K562 (cell line): ENCODE results near the gene NXT1. TPM values are rescaled to one million over a fixed set of nuclear protein-coding genes. Genes with fewer than 3 reads are reported as not detected.

Source experiments
- FOXK1 ChIP-seq: sonication (generic); formaldehyde crosslinking; IDR thresholded peaks from 2 replicates; pipeline ENCODE4 v1.8.0; 2022; ENCODE audit warnings: missing genetic modification reagents, mild to moderate bottlenecking, borderline replicate concordance
- FOXM1 ChIP-seq, 2 experiments: fragments of 450-650 bp in 1 of 2; sonication (generic) in 1 of 2; formaldehyde crosslinking in 1 of 2; IDR thresholded peaks; 2 replicates each; pipeline versions ENCODE4 v1.6.1 to v1.9.0; 2017 to 2022; ENCODE audit warnings: low read depth in 2 of 2, mild to moderate bottlenecking in 2 of 2, missing genetic modification reagents in 1 of 2, moderate library complexity in 1 of 2
- NEUROD1 ChIP-seq: fragments of 150-350 bp; IDR thresholded peaks from 2 replicates; pipeline ENCODE4 v1.6.1; 2014; ENCODE audit warnings: borderline replicate concordance, low read length, low read depth; ENCODE audit not compliant: partially characterized antibody
- TOE1 ChIP-seq, 2 experiments: fragments of 450-650 bp in 1 of 2; sonication (generic) in 1 of 2; formaldehyde crosslinking in 1 of 2; IDR thresholded peaks; 2 replicates each; pipeline versions ENCODE4 v1.7.1 to v1.8.0; 2016 to 2022; ENCODE audit warnings: borderline replicate concordance in 2 of 2, mild to moderate bottlenecking in 2 of 2, antibody characterized with exemption in 1 of 2, inconsistent platforms in 1 of 2, low read depth in 1 of 2, missing genetic modification reagents in 1 of 2, moderate library complexity in 1 of 2
- ZBTB8A ChIP-seq: fragments of 450-650 bp; IDR thresholded peaks from 2 replicates; pipeline ENCODE4 v1.6.1; 2018; ENCODE audit warnings: mild to moderate bottlenecking, moderate library complexity; ENCODE audit not compliant: partially characterized antibody
- ZNF551 ChIP-seq: fragments of 250-450 bp; sonication (Bioruptor Pico); IDR thresholded peaks from 2 replicates; pipeline ENCODE4 v1.5.0; 2021; ENCODE audit warnings: mild to moderate bottlenecking, moderate library complexity
- polyA plus RNA-seq, 8 experiments: library from polyadenylated mRNA; depleted of rRNA in 4 of 8; stranded (reverse) in 5 of 8; unstranded in 3 of 8; fragments of >200 nt; fragmentation: Nextera tagmentation in 2 of 8; fragmentation: Illumina TruSeq in 1 of 8; extraction: Ambion mirVana in 2 of 8; extraction: Trizol in 1 of 8; gene quantifications; 2 replicates each; pipeline versions ENCODE4 v1.2.1 to v1.2.3, GENCODE V29; 2011 to 2014; ENCODE audit warnings: inconsistent platforms in 1 of 8, missing spikeins in 1 of 8
- total RNA-seq, 7 experiments: library from RNA; depleted of rRNA in 6 of 7; stranded (reverse); fragments of >200 nt in 6 of 7; fragmentation: Illumina TruSeq in 2 of 7; extraction: Trizol in 2 of 7; gene quantifications; 2 replicates each; pipeline versions ENCODE4 v1.2.1 to v1.2.3, GENCODE V29; 2011 to 2021; ENCODE audit warnings: low replicate concordance in 1 of 7
- TF ChIP-seq, protein P1 (sequence below): fragments of 250-450 bp; sonication (Bioruptor Pico); IDR thresholded peaks from 2 replicates; pipeline ENCODE4 v1.8.0; 2022; ENCODE audit warnings: inconsistent platforms
- TF ChIP-seq, protein P2 (sequence below): fragments of 250-450 bp; sonication (Bioruptor Pico); IDR thresholded peaks from 2 replicates; pipeline ENCODE4 v1.9.0; 2021; ENCODE audit warnings: mild to moderate bottlenecking, inconsistent platforms
- TF ChIP-seq, protein P3 (sequence below): fragments of 450-650 bp; IDR thresholded peaks from 2 replicates; pipeline ENCODE4 v1.6.1; 2017; ENCODE audit warnings: mild to moderate bottlenecking, moderate library complexity
- TF ChIP-seq, protein P4 (sequence below): fragments of 450-650 bp; IDR thresholded peaks from 2 replicates; pipeline ENCODE4 v1.6.1; 2018; ENCODE audit not compliant: partially characterized antibody
- TF ChIP-seq, protein P5 (sequence below): fragments of 250-450 bp; sonication (Bioruptor Pico); IDR thresholded peaks from 2 replicates; pipeline ENCODE4 v1.5.0; 2021; ENCODE audit warnings: mild to moderate bottlenecking, moderate library complexity

The NXT1 gene
- total and polyA plus RNA-seq, 9 of the 15 experiments (the other 6 are each of a cell fraction or from before 2014, with no cell fraction given) = 7.7 to 50.9 (median 35.6) TPM

DNA sequence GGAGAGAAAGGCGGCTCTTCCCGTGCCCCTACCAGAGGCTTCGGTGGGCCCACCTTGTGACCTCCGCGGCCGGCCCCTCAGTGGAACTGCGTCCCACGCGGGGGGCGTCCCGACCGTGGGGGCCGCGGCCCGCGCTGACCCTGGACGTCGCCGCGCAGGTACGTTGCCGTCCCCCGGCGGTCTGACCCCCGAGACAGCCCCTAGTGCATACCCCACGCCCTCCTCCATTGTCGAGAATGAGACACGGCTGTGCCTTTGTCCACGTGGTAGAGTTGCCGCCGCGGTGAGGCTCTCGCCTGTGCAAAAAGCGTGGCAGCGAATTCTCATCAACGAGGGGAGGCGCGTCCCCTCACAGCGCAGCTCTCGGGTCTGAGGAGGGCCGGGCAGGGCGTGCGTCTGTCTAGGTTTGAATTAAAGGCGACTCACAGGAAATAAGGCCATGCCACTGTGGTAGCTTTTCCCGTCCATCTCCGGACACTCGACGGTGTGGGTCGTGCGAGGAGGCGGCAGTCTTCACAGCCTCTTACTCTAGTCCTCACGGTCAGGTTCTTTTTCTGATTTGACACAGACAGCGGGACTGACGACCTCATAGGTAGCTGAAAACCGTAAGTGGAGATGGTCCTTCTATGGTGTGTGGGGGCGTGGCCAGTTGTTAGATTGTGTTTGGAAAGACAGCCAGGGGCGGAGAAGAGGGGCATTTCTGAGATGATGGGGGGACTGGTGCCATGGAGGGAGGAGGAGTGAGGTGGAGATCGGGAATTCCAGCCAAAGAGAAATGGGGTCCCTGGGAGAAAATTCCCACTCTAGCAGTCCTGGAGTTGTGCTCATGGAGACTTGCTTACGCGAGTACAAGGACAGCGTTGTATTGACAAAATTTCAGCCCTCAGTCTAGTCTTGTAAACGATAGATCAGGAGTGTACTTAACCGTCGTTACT is 580 bp downstream of the NXT1 start (continued):
- TF ChIP-seq, protein P1, sequence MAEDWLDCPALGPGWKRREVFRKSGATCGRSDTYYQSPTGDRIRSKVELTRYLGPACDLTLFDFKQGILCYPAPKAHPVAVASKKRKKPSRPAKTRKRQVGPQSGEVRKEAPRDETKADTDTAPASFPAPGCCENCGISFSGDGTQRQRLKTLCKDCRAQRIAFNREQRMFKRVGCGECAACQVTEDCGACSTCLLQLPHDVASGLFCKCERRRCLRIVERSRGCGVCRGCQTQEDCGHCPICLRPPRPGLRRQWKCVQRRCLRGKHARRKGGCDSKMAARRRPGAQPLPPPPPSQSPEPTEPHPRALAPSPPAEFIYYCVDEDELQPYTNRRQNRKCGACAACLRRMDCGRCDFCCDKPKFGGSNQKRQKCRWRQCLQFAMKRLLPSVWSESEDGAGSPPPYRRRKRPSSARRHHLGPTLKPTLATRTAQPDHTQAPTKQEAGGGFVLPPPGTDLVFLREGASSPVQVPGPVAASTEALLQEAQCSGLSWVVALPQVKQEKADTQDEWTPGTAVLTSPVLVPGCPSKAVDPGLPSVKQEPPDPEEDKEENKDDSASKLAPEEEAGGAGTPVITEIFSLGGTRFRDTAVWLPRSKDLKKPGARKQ (CRISPR knock-in tag) = no peak
- TF ChIP-seq, protein P2, sequence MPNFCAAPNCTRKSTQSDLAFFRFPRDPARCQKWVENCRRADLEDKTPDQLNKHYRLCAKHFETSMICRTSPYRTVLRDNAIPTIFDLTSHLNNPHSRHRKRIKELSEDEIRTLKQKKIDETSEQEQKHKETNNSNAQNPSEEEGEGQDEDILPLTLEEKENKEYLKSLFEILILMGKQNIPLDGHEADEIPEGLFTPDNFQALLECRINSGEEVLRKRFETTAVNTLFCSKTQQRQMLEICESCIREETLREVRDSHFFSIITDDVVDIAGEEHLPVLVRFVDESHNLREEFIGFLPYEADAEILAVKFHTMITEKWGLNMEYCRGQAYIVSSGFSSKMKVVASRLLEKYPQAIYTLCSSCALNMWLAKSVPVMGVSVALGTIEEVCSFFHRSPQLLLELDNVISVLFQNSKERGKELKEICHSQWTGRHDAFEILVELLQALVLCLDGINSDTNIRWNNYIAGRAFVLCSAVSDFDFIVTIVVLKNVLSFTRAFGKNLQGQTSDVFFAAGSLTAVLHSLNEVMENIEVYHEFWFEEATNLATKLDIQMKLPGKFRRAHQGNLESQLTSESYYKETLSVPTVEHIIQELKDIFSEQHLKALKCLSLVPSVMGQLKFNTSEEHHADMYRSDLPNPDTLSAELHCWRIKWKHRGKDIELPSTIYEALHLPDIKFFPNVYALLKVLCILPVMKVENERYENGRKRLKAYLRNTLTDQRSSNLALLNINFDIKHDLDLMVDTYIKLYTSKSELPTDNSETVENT (CRISPR knock-in tag) = no peak
- TF ChIP-seq, protein P3, sequence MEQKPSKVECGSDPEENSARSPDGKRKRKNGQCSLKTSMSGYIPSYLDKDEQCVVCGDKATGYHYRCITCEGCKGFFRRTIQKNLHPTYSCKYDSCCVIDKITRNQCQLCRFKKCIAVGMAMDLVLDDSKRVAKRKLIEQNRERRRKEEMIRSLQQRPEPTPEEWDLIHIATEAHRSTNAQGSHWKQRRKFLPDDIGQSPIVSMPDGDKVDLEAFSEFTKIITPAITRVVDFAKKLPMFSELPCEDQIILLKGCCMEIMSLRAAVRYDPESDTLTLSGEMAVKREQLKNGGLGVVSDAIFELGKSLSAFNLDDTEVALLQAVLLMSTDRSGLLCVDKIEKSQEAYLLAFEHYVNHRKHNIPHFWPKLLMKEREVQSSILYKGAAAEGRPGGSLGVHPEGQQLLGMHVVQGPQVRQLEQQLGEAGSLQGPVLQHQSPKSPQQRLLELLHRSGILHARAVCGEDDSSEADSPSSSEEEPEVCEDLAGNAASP = no peak
- no peak for TF ChIP-seq ZNF551 (CRISPR knock-in tag)
- TF ChIP-seq TOE1 (IDR thresholded peaks at IDR 0.05; ENCODE audit: borderline replicate concordance) = no peak
- no peak for TF ChIP-seq TOE1 (CRISPR knock-in tag; IDR thresholded peaks at IDR 0.05; ENCODE audit: borderline replicate concordance, low read depth)
- TF ChIP-seq, protein P4, sequence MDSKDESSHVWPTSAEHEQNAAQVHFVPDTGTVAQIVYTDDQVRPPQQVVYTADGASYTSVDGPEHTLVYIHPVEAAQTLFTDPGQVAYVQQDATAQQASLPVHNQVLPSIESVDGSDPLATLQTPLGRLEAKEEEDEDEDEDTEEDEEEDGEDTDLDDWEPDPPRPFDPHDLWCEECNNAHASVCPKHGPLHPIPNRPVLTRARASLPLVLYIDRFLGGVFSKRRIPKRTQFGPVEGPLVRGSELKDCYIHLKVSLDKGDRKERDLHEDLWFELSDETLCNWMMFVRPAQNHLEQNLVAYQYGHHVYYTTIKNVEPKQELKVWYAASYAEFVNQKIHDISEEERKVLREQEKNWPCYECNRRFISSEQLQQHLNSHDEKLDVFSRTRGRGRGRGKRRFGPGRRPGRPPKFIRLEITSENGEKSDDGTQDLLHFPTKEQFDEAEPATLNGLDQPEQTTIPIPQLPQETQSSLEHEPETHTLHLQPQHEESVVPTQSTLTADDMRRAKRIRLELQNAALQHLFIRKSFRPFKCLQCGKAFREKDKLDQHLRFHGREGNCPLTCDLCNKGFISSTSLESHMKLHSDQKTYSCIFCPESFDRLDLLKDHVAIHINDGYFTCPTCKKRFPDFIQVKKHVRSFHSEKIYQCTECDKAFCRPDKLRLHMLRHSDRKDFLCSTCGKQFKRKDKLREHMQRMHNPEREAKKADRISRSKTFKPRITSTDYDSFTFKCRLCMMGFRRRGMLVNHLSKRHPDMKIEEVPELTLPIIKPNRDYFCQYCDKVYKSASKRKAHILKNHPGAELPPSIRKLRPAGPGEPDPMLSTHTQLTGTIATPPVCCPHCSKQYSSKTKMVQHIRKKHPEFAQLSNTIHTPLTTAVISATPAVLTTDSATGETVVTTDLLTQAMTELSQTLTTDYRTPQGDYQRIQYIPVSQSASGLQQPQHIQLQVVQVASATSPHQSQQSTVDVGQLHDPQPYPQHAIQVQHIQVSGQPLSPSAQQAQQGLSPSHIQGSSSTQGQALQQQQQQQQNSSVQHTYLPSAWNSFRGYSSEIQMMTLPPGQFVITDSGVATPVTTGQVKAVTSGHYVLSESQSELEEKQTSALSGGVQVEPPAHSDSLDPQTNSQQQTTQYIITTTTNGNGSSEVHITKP = no peak
- TF ChIP-seq, protein P5, sequence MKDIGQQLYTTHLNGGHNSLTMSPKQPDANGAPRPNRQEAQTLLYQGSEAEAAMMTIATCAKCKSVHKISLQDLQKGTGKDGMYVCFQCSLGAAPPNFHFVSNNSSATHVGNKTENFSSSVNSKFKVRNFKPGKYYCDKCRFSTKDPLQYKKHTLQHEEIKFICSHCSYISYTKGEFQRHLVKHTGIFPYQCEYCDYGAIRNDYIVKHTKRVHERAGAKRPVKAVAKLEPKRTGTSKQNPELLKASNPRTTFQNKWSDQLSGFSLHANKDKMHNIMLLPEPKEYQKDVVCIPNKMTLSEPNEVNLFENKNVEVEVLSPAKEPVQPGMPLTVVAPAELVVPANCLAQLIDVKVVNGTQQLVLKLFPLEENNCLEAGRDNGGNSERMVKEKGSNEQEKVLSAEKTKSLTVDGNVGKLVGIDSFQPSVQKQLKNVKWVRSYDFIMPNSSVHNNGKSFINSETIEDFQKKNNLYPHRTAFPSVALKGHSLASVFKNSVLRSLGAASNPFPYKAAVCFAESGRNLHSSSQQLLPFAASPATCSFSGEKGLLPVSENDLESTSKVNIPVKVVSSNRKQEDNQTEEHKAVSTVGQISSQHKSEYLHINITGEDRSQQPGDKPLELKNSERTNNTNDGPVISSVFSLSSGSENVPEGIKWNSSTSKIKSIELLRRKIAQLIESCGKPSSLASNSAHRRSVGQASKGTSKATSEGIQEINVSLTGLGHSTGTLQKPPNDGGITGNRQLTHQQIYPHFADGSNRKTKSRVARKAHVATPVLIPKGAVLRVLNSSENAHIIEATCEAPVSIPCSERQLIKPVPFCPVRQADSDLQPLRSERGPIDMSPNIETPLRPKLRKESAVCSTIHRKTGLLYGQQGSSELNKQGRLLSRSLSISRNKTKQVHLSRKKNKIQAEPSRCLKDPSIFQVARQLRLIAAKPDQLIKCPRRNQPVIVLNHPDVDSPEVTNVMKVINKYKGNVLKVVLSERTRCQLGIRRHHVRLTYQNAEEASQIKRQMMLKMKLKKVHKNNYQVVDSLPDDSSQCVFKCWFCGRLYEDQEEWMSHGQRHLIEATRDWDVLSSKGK (CRISPR knock-in tag) = no peak
- no peak for TF ChIP-seq ZBTB8A
- TF ChIP-seq FOXK1 (CRISPR knock-in tag) = no peak; the same call in 1 of the 2 replicates
- no peak for TF ChIP-seq FOXM1 (IDR thresholded peaks at IDR 0.05; ENCODE audit: low read depth)
- TF ChIP-seq FOXM1 (CRISPR knock-in tag; IDR thresholded peaks at IDR 0.05; ENCODE audit: low read depth) = no peak
- TF ChIP-seq NEUROD1 = peak; percentile 3
